NB4 (cell line): ENCODE measurements around the gene ESYT2.

Experiments used
- MAX ChIP-seq: IDR thresholded peaks from 2 replicates; pipeline ENCODE4 v1.6.1; 2011; ENCODE audit warnings: low read depth, low read length
- MYC ChIP-seq: IDR thresholded peaks from 2 replicates; pipeline ENCODE4 v1.6.1; 2011; ENCODE audit warnings: low read depth, low read length
- POLR2A ChIP-seq: IDR thresholded peaks from 2 replicates; pipeline ENCODE4 v1.6.1; 2011; ENCODE audit warnings: mild to moderate bottlenecking; ENCODE audit not compliant: insufficient read length; ENCODE audit errors: extremely low read depth
- TF ChIP-seq, protein P1 (sequence below): IDR thresholded peaks from one replicate; pipeline ENCODE4 v1.5.1; 2012; ENCODE audit warnings: low read depth, low read length

DNA sequence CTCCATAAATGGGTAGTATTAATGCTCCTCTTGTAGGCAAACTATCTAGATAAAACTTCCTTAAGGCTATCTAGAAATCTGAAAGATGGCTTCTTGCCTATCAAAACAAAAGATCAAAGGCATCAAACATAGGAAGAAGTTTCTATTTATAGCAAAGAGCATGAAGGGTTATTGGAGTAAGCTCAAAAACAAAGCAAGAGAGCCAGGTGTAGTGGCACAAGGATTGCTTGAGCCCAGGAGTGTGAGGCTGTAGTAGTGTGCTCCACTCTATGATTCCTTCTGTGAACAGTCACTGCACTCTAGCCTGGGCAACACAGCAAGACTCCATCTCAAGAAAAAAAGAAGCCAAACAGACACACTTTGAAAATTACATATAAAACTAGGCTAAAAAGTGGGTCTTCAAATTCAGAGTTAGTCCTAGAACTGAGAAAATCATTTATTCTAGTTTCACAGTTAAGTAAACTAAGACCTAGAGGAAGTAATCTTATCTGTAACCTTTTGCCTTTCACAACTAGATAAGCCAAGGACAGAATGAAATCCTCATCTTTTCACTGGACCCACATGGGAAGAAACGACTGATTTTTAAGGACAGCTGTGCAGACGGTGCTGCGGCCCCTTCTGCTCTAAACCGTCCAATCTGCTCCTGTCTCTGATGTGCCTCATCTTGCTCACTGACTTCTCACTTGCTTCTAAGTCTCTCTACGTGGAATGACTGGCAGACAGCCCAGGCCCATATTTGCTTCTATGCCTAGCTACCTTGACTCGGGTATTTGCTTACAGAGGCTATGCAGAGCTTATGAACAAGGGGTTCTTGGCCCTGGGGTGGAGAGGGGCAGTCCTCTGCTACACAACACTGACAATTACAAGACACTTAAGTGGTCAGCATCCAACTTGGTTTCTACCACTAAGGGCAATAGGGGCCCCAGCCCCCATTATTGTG, 50.0 kb downstream of the ESYT2 start:
- TF ChIP-seq MYC (no peak), POLR2A (no peak), MAX (no peak)
- TF ChIP-seq, protein P1, sequence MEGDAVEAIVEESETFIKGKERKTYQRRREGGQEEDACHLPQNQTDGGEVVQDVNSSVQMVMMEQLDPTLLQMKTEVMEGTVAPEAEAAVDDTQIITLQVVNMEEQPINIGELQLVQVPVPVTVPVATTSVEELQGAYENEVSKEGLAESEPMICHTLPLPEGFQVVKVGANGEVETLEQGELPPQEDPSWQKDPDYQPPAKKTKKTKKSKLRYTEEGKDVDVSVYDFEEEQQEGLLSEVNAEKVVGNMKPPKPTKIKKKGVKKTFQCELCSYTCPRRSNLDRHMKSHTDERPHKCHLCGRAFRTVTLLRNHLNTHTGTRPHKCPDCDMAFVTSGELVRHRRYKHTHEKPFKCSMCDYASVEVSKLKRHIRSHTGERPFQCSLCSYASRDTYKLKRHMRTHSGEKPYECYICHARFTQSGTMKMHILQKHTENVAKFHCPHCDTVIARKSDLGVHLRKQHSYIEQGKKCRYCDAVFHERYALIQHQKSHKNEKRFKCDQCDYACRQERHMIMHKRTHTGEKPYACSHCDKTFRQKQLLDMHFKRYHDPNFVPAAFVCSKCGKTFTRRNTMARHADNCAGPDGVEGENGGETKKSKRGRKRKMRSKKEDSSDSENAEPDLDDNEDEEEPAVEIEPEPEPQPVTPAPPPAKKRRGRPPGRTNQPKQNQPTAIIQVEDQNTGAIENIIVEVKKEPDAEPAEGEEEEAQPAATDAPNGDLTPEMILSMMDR = no peak
